Activated CD4-positive, alpha-beta T cell treated with anti-CD3 and anti-CD28 coated beads, Interleukin-2, Interleukin-4, amounts not matched to agents 100 ng/mL and 50 ng/mL, durations not matched to agents 16 hours and 8 hours (primary cell): ENCODE data around the gene IL36RN.
"Not testable (repeated sequence)": the region's sequence is repeated elsewhere in the genome, so short reads cannot be mapped to it uniquely, and the experiment has no call there.

Source experiments
- DNase-seq: peaks from one replicate; pipeline ENCODE4 v3.0.0-alpha.2; 2020; ENCODE audit warnings: low spot score

Gene IL36RN

DNA sequence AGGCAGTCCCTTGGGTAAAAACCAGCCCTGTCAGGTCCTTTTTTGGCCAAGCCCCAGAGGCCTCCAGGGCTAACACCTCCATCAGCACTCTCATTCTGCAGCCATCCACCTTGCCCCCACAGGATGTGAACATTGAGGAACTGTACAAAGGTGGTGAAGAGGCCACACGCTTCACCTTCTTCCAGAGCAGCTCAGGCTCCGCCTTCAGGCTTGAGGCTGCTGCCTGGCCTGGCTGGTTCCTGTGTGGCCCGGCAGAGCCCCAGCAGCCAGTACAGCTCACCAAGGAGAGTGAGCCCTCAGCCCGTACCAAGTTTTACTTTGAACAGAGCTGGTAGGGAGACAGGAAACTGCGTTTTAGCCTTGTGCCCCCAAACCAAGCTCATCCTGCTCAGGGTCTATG is 16.0 kb downstream of the IL36RN start:
- DNase-seq: no peak

DNA sequence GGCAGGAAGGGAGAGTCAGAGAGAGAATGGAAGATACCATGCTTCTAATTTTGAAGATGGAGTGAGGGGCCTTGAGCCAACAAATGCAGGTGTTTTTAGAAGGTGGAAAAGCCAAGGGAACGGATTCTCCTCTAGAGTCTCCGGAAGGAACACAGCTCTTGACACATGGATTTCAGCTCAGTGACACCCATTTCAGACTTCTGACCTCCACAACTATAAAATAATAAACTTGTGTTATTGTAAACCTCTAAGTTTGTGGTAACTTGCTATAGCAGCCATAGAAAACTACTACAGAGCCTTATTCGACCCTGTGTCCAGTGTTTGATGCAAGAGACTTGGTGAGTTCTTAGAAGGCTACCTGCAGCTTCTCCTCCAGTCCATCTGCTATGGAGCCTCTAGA is 16.6 kb downstream of the IL36RN start:
- no peak for DNase-seq

DNA sequence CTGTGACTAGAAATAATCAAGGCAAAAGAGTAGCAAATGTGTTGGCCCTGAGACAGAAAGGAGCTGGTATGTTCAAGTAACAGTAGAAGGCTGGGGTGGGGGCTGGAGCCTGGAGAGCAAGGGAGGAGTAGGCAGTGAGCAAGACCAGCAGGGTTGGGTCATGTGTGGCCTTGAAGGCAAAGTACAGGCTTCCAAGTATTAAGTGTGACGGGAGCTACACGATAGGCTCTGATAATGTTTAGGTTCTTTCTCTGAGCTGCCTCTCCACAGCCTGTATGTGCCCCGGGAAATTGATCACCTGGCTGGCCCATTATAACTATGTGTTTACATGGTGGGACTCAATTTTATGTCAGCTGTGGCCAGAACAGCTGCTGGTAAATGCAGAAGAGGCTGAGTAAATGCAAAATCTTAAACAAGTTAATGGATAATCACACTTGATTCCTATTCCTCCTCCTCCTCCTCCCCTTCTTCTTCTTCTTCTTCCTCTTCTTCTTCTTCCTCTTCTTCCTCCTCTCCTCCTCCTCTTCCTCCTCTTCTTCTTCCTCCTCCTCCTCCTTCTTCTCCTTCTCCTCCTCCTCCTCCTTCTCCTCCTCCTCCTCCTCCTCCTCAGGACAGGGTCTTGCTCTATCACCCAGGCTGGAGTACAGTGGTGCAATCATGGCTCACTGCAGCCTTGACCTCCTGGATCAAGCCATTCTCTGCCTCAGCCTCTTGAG is 18.1 kb downstream of the IL36RN start:
- DNase-seq: no peak

DNA sequence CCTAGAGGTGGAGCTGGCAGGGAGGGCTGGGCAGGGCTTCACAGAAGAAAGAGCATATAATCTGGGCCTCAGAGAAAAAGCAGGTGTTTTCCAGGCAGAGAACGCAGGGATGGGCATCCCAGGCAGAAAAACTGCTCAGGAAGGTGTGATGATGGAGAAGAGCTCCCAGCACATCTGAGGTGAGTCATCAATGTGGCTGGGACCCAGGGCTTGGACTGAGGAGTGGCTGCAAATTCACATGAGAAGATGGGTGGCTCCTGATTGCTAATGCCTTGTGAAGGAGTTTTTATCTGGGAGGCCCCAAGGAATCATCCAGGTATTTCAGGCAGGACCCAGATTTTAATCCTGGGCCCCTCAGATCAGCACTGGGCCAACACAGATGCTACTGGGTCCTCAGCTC is 18.9 kb downstream of the IL36RN start:
- no peak for DNase-seq

DNA sequence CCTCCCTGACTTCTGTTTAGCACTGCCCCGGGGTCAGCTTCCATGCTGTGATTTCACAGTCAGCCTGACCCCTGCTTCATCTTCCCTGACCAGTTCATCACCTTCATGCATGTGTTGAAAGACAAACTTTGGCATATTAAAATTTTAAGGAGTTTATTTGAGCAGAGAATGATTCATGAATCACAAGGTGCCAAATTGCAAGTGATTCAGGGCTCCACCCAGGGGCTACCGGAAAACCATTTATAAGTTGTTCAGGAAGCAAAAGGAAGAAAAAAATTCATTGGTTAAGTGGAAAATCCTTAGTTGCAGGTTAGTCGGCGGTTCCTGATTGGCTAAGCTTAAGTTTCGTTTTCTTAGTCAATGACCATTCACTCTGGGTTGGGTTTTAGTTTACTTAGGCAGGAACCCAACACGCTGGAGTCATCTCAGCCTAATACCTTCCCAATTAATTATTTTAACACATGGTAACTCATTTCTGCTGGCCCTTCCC is 19.4 kb downstream of the IL36RN start:
- no peak for DNase-seq

DNA sequence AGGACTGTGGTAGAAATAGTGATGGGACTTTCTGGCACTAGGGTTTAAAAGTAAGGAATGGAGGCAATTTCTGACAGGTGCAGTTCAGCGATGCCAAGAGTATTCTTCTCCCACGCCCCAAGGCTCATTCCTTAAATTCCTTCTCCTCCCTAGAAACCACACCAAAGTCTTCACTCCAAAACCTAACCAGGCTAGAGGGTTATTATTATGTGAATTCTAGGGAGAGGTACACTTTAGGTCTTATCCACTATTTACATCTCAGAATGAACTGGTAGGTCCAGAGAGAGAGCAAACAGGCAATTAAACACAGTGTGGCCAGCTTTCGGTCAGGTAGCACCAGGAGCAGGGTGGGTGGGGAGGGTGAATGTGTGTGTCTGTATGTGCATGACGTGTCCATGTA is 20.1 kb downstream of the IL36RN start:
- DNase-seq: no peak

DNA sequence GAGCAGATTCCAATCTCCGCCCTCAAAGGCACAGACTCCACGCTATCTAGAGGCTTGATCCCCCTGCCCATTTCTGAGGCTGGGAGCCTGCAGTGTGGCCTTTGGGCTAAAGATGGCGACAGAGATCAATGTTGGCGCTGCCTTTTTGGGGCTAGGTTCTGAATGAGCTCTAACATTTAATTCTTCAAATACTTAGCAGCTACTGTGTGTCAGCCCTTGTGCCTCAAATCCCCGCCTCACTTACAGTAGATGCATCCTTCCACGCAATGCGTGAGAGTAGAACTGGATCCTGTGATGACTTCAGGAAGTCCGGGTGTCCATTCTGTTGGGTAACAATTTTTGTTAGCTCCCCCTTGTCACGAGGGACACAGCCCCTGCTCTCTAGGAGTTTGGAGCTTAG is 21.1 kb downstream of the IL36RN start:
- DNase-seq: peak; percentile 36

DNA sequence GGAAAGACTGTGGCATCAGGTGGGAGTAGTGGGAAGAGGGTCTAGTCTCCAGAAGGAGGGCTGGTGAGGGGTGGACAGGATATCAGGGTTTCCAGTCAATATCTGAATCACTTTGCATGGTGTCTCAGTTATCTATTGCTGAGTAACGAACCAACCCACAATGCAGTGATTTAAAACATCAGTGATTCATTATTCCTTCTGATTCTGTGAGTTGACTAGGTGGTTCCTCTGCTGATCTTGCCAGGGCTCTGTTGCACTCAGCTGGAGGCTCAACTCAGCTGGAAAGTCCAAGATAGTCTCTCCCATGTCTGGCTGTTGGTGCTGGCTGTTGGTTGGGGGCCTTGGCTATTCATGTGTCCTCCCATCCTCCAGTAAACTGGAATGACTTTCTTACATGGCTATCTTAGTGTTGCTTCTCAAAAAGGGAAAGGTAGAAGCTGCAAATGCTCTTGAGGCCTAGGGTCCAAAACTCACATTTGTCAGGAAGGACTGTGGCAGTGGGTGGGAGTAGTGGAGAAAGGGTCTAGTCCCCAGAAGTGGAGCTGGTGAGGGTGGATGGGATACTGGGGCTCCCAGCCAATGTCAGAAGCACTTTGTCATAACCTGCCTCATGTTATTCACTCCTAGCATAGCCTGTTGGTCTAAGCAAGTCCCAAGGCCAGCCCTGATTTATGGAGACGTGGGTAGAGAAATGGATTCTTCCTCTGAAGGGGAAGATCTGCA is 22.7 kb downstream of the IL36RN start:
- DNase-seq: no peak

DNA sequence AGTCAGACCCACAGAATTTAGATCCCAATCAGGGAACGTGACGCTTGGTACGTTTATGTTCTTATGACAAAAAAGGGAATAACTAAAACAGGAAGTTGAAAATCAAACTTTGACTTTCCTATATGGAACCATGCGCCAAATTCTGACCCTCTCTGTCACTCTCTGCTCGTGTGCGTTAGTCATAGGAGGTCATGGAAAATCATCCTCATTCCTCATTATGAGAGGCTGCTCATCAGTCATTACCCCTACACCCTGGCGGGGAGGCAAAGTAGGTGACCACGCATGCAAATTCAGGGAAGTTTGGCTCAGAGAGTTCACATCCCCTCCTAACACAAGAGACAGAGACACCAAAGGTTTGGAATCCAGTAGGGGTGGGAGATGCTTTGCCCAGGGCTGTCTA is 24.3 kb downstream of the IL36RN start:
- no peak for DNase-seq

DNA sequence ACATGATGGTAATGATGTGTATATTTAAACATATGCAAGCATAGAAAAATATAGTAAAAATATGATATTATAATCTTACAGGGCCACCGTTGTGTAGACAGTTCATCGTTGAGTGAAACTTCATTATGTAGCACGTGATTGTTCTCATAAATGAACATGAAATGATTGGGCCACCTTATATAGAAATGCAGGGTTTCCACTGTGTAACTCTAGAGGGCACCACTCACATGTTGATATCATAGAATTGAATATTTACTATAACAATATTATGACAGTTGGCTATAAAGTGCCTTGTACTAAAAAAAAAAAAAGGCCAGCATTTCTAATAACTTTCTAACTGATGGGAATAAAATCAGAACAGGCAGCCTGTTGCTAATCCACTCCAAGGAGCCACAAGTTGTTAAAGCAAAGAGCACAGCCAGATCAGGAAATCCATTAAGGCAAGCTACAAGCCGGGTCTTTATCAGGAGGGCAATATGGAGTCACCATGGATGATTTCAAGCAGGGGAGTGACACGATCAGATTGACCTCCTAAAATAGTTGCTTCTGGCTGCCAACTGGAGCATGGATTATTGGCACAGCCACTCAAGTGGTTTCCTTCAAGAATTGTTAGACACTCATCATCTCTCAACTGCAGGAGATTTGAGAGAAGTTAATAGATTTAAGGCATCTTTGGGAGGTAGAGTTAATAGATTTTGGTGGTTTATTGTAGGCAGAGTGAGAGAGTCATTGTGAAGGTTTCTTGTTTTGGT is 25.4 kb downstream of the IL36RN start:
- DNase-seq: peak; percentile 48

DNA sequence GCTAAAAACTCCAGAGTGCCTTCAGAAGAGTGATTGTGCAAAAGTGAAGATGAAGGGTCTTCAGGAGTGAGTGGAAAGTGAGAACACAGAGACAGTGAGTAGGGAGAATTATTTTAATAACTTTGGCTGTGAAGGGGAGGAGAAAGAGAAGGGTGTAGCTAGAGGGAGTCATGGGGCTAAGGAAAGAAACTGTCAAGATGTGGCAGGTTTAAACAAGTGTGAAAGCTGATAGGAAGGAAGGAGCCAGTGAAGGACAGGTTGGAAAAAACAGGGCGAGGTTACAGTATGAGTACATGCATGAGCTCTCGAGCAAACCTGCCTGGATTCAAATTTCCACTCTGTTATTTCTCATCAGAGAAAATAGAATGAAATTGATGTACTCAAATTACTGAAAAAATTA is 26.5 kb downstream of the IL36RN start:
- no peak for DNase-seq

DNA sequence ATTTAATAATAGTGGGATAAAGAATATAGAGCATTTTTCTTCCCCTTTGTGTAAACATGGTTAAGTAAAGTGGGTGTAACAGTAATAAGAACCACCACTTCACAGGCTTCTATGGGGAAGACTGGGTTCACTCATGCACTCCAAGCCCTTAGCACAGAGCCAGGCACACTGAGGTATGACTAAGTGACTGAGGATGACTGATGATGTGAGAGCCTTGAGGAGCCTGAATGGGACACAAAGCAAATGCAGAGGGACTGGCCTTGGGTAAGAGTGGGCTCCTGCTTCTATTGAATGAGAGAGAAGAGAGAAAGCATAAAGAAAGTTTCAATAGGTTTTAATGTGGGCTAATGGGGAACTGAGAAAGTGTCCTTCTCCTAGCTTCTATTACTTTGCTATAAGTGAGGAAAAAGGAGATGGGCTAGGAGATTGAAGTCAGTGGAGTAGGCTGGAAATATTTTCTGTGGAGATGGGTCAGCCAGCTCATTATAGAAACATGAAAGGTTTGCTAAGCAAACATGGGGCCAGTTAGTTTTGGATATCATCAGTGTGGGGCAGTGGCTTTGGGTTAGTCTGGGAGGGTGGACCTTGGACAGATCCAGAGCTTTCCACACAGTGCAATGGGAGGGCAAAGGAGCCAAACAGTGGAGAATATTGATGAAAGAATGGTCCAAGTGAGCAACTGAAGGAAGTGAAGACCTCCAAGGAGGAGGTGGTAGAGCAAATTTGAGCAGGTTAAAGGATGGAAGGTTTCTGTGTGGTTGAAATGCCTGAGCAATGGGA is 29.4 kb downstream of the IL36RN start:
- DNase-seq: no peak

DNA sequence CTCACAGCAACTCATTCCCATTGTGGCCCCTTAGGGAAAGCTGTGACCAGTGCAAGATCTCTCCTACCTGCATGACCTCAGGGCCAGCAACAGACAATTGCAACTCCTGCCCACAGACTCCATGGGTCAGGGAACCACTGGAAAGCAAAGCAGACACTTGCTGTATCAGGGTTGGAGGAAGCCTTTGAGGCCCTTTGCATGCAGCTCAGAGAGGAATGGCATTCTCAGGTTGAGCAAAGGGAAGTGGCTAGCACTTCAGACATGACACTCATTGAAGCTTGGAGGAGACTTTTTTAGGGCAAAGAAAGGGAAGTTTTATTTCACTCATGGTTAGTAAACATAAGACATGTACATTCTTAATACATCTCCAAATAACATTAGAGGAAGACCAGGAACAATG is 30.9 kb downstream of the IL36RN start:
- DNase-seq: peak; percentile 48

DNA sequence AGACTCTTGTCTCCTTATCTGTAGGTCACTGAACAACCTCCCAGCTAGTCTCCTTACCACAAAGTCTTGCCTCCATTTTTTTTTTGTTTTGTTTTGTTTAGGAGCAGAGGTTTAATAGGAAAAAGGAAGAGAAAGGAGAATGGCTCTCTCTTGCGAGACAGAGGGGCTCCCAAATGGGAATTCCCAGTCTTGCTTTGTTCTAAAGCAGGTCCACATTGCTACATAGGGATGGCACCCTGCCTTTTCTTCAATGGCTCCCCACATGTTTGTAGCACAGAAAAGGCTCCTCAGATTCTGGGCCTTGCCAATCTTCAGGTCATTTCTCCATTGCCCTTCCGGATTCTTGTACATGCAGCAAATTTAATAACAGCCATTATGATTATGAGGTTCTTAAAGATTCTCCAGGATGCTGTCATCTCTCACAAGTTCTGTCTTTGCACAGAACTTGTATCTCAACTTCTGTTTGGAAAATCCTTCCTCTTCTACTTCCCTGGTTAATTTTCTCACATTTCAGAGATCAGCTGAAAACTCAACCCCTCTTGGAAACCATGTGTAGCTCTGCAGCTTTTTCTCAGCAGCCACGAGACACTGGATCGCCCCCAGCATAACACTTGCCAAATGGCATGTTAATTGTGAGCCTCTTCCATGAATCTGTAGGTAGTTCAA is 32.4 kb downstream of the IL36RN start:
- no peak for DNase-seq

DNA sequence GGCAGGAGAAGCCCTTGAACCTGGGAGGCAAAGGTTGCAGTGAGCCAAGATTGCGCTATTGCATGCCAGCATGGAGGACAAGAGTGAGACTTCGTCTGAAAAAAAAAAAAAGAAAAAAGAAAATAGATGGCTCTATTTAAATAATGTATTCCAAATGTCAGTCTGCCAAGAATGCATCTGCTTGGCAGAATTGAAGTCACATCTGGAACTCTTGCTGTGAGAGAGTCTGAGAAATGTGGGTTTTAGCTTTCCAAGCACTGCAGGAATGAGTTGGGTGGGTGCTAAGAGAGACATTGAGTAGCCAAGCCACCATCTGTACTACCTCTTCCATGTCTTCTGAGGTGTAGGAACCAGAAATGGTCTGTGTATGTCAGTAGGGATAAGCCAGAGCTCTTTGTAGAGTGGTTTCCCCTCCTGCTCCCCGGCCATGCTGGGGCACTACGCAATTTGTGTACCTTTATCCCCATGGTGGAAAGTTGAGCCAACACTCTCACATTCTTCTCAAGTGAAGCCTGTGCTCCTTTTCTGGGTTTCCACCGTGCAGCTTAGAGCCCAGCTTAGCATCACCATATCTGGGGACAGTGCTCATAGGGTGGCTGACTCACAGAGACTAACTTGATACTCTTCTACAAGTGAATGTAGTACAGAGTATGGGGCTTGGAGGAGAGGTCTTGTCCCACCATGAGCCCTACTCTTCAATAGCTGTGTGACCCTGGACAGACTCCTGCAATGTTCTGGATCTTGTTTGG is 34.0 kb downstream of the IL36RN start:
- no peak for DNase-seq

DNA sequence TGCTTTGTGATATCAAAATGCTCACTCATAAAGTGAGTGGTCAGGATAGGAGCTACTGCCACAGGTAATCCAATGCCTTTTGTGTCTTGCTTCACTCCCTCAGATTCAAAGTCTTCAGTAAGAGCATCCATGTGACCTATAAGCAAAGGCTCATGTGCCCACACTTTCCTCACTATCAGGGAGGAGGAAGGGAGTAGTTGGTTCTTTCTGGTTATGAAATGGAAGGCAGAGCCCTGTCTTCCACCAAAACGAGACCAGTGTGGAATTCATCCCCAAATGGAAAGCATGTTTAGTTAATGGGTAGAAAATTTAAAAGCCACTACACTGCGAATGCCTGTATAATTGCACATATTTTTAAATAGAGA is 34.6 kb downstream of the IL36RN start:
- no peak for DNase-seq

DNA sequence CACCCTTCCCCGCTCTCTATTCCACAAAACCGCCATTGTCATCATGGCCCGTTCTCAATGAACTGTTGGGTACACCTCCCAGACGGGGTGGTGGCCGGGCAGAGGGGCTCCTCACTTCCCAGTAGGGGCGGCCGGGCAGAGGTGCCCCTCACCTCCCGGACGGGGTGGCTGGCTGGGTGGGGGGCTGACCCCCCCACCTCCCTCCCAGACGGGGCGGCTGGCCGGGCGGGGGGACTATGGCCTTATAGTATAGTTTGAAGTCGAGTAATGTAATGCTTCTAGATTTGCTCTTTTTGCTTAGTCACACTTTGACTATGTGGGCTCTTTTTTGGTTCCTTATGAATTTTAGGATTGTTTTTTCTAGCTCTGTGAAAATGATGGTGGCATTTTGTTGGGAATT is 37.3 kb downstream of the IL36RN start:
- DNase-seq: not testable (repeated sequence)

DNA sequence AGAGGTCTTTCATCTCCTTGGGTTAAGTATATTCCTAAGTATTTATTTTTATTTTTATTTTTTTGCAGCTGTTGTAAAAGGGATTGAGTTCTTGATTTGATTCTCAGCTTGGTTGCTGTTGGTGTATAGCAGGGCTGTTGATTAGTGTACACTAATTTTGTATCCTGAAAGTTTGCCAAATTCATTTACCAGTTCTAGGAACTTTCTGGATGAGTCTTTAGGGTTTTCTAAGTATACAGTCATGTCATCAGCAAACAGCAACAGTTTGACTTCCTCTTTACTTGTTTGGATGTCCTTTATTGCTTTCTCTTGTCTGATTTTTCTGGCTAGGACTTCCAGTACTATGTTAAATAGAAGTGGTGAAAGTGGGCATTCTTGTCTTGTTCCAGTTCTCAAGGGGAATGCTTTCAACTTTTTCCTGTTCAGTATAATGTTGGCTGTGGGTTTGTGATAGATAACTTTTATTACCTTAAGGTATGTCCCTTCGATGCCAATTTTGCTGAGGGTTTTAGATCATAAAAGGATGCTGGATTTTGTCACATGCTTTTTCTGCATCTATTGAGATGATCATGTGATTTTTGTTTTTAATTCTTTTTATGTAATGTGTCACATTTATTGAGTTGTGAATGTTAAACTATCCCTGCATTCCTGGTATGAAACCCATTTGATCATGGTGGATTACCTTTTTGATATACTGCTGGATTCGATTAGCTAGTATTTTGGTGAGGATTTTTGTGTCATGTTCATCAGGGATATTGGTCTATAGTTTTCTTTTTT is 38.0 kb downstream of the IL36RN start:
- peak; percentile 52 for DNase-seq

DNA sequence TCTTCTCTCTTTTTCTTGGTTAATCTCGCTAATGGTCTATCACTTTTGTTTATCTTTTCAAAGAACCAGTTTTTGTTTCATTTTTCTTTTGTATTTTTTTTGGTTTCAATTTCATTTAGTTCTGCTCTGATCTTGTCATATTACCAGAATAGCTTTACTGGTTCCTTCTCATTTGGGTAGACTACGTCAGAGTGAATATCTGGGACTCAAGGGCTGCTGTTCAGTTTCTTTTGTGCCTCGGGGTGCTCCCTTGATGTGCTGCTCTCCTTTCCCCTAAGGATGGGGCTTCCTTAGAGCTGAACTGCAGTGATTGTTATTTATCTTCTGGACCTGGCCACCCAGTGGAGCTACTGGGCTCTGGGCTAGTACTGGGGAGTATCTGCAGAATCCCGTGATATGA is 39.0 kb downstream of the IL36RN start:
- DNase-seq: peak; percentile 22

DNA sequence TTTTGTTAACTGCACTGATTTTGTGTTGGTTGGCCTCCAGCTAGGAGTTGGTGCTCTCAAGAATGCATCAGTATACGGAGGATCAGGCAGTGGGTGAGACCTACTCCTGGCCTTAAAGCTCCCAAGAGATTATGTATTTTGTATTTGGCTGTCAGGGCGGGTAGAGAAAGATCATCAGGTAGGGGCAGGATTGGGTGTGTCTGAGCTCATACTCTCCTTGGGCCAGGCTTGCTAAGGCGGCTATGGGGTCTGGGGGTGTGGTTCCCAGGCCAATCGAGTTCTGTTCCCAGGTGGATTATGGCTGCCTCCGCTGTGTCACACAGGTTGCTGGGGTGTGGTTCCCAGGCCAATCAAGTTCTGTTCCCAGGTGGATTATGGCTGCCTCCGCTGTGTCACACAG is 39.5 kb downstream of the IL36RN start:
- DNase-seq: no peak
